GM21825 (cell line): Measurements from ENCODE around the gene MRPS34.
A peak's percentile ranks its signal among the peaks of the same experiment; 100 is the strongest.
"Not testable (repeated sequence)": the region's sequence is repeated elsewhere in the genome, so short reads cannot be mapped to it uniquely, and the experiment has no call there.

Experiments used
- ATAC-seq: cut with Tn5 transposase; IDR thresholded peaks from one replicate; pipeline ENCODE4 v1.9.1; 2021; ENCODE audit warnings: mild to moderate bottlenecking, moderate library complexity; ENCODE audit not compliant: unreplicated experiment

Gene MRPS34

DNA sequence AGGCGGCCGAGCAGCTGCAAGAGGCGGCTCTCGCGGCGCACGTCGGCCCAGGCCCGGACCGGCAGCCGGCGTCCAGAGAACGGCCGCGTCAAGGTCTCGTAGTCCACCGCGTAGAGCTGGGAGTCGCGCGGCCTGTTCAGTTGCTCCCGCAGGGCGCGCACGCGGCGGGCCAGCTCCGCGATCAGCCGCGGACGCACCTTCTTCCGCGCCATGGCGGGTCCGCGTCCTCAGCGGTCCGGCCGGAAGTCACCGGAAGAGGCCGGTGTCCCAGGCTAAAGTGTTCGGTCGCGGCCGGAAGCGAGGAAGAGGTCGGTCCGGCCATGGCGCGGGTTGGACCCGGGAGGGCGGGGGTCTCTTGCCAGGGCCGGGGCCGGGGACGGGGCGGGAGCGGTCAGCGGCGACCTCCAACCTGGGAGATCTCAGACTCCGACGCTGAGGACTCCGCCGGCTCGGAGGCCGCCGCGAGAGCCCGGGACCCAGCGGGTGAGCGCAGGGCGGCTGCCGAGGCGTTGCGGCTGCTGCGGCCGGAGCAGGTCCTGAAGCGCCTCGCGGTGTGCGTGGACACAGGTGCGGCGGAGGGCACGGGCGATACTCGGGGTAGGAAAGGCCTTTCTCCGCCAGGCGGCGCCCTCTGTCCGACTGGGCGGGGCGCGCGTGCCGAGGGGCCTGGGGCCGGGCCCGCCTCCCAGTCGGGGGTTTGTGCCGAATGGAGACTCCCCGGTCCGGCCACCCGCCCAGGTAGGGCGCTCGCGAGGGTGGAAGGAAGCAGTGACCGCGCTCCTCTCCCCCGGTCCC lies at the start of gene MRPS34:
TSS of gene MRPS34 (minus strand) at position 227 of the 795 bp plus-strand sequence. CDS start at position 212, 15 bp downstream.
- ATAC-seq = peak; percentile 32

- ATAC-seq = no peak
Observed at GRCh38 chr16:1821861-1822611, 49.1 kb upstream of the MRPS34 start.

DNA sequence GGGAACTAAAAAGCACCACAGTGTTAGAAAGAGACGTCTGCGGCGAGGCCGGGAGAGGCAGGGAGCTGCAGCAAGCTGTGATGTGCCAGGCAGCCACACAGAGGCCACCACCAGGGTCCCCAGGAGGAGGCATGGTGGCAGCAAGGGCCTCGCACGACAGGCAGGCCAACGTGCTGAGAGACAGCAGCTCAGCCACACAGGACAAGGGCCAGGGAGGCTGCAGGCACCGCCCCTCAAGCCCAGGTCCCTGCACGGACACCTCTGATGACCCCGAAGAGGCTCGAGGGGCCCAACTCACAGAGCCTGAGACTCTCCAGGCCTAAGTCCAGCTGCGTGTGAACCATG lies 48.0 kb upstream of the MRPS34 start:
- ATAC-seq = no peak

- ATAC-seq = no peak
Observed at GRCh38 chr16:1820096-1820945, 47.4 kb upstream of the MRPS34 start.

DNA sequence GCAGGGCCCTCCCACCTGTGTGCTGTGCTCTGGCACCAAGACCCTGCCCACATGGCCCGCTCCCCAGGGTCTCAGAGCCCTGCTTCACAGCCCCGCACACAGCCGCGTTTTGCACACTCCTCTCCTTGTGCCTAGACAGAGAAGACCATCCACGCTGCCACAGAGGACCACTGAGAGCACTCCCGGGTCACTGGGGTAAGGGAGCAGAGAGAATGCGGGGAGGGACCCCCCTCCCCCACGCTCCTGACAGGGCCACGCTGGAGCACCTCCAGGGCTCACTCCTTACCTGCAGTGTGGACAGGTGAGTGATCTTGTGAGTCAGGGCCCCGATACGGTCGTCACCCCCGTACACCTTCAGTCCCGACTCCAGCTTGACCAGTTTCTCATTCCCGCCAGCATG lies 46.7 kb upstream of the MRPS34 start:
- no peak for ATAC-seq

DNA sequence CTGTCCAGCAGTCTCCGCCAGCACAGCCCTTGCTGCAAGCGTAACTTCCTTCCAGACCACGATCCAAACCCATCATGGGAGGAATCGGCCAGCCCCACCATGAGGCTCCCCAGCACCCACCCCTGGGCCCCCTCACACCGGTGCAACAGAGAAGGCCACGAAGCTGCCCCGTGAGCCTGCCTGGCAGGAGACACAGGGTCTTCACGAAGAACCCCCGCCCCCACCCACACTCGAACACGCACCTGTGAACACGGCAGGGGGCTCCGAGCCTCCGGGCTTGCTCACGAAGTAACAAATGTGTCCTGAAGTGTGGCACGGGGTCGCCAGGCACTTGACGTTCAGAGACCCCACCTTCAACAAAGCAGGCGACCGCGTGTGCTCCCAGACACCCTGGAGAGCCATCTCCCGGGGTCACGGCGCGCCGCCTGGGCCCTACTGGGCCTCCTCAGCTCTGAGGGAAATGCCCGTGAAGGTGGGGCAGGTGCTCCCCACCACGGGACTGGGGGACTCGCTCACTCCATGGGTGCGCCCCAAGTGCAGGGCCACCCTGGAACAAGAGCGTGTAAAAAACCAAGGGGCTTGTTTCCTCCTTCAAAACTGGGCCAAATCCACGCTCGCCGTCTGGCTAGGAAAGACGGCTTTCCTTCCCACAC lies 46.1 kb upstream of the MRPS34 start:
- no peak for ATAC-seq

DNA sequence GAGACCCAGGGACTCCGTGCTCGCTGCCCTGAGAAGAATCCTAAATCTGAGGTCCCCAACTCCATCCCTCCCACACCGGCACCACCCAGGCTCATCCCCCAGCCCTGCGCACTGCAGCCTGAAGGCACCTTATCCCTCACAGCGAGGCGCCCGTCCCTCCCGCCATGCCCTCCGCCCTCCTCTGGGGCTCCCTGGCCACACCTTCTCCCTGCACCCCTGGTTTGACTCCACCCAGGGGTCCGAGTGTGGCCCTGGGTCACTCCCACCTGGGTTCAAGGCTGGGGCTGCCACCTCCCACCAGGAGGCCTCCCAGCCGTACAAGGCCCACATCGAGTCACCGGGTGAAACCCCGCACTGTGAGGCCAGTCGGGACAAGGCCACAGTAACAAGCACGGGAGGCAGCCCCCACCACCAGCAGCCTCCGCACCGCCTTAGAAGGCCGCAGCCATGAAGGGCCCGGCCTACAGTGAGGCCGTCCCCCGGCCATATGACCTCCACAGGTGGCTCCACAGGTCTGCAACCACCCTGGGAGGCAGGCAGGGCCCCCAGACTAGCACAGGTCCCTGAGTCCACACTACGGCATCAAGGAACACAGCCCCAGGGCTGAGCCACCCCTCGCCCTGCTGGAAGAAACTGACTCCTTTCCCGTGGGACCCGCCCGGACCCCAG lies 45.4 kb upstream of the MRPS34 start:
- no peak for ATAC-seq

DNA sequence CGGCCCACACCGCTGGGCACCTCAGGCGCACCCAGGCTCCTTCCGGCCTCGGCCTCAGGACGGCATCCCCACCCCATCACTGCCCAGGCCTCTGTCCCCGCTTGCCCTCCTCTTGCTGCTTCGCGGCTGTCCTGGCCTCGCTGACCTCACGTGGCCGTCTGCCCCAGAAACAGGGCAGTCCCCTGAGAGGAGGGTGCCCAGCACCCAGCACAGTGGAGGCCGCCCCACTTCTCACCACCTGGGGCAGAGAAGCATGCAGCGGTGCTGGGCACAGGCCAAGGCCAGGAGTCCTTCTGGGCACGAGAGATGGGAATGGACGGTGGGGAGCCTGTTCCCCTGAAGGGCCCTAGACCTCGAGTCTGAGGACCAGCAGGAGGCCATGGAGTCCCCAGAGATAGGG lies 44.8 kb upstream of the MRPS34 start:
- no peak for ATAC-seq

DNA sequence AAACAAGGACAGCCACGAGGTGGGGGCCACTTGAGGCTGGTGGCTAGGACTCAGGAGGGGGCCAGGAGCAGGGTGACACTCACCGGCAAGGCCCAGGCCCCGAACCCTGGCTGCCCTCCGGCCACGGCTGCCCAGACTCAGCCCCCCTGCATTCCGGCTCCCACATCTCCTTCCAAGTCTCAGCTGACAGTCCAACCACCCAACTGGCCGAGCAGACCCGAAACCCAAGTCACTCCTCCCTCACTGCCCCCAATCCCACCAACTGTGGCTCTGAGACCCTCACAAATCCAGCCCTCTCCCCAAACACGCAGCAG lies 44.3 kb upstream of the MRPS34 start:
- no peak for ATAC-seq

- ATAC-seq = no peak
Observed at GRCh38 chr16:1816396-1817275, 43.7 kb upstream of the MRPS34 start.

DNA sequence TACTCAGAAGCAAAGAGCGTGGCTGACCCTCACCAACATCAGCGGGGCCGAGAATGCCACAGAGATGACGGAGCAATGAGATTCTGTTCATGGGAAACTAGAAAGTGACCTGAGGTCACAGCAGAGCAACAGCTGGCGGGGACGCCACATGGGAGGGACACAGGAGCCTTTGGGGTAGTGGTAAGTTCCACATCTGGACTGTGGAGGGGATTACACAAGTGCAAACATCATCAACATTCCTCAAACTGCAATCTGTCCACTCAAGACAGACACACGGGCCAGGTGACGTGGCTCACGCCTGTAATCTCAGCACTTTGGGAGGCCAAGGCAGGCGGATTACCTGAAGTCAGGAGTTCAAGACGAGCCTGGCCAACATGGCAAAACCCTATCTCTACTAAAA lies 42.5 kb upstream of the MRPS34 start:
- no peak for ATAC-seq

- ATAC-seq = no peak
Observed at GRCh38 chr16:1812732-1813163, 39.8 kb upstream of the MRPS34 start.

- ATAC-seq = no peak
Observed at GRCh38 chr16:1810536-1810935, 37.6 kb upstream of the MRPS34 start.

DNA sequence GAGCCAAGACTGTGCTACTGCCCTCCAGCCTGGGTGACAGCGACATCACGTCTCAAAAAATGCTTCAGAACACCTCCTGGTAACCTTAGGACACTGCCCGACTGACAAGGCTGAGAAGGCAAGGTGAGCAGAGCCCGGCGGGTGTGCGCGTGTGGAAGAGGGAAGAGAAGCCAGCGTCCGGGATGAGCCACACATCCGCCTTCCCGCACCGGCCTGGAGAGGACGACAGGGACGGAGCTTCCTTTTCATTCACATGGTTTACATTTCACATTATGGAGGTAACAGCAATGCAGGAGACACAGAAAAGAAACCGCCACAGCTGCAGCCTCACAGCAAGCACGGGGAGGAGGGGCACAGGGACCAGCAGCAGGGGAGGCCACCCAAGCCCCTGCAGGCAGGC lies 37.2 kb upstream of the MRPS34 start:
- ATAC-seq = no peak

DNA sequence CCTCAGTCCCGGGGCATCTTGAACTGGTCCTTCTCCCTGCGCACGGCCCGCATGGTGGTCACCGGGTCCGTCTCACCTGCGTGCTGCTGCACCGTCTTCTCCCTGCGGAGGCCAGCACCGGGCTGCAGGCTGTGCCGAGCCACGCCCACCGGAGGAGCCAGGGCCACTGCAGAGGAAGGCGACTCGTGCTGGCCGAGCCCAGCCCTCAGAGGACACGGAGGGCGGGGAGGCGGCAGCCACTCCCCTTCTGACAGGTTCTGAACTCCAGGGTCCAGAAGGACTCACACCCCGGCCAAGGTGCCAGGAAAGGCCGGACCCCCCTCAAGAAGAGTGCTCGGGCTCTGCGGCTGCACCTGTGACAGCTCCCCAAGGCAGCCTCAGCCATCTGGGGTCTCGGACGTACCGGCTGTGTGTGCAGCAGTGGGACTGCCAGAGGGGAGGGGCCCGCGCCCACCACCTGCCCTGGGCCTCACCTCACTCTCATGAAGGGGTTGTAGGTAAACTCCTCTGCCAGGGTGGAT lies 36.4 kb upstream of the MRPS34 start:
- no peak for ATAC-seq

DNA sequence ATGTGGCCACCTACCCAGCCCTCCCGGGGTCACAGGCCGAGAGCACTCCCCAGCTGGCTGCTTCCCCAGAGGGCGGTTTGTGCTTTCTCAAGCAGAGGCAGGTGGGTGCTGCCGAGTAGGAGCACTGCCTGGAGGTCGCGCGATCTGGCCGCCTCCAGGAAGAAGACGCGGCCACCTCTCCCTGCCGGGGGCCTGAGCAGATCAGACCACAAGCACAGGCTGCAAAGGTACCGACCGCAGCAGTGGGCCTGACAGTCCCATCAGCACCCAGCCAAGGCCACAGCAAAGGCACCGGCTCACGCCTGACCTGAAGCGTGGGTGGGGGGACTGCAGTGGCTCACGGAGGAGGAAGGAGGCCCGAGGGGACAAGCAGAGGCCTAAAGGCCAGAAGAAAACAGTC lies 35.8 kb upstream of the MRPS34 start:
- no peak for ATAC-seq

DNA sequence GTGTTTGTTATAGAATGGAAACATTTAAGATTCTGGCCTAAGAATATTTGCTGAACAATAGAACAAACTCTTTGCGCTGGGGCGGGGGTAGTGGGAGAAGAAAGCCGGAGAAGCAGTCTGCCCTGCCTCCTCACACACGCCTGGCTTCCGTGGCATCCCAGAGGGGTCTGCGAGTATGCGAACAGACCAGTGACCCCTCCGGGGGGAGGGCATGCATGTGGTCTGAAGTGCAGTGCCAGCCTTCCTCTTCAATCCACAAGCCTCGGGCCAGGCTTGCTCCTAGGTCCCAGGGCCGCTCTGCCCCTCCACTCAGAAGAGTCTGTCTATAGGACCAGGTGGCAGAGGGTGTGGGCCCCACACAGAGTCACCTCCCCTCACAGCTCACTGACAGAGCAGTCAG lies 34.7 kb upstream of the MRPS34 start:
- ATAC-seq = no peak

DNA sequence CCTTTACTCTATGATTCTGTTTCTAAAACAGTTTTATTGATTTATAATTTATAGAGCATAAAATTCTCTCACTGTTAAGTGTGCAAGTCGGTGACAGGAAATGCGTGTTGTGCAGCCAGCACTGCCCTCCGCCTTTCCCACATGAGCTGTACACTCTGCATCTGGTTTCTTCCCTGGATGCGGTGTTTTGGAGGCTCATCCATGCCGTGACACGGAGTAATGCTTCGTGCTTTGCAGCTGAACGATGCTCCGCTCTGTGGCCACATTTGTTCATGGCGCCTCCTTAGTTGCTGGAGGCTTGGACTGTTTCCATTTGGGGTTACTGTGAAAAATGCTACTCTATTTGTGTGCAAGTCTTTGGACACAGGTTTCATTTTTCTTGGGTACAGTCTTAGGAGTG lies 27.8 kb upstream of the MRPS34 start:
- no peak for ATAC-seq

GRCh38 chr16:1799263-1799662 lies 26.3 kb upstream of the MRPS34 start:
- not testable (repeated sequence) for ATAC-seq
